Activated CD4-positive, alpha-beta T cell treated with anti-CD3 and anti-CD28 coated beads, Interleukin-2, amount 50 U/mL, for 16 hours (primary cell): Measurements from ENCODE around the gene TSR1.
A peak's percentile ranks its signal among the peaks of the same experiment; 100 is the strongest.

Experiments used
- DNase-seq: peaks from one replicate; pipeline ENCODE4 v3.0.0-alpha.2; 2020

Gene TSR1

GRCh38 chr17:2336215-2336851 is at the start of gene TSR1:
TSS of gene TSR1 (minus strand) at chr17:2336457. CDS start at chr17:2336427, 30 bp downstream.
- DNase-seq: peak; percentile 94

GRCh38 chr17:2385240-2386210 is 49.3 kb upstream of the TSR1 start:
- no peak for DNase-seq

DNA sequence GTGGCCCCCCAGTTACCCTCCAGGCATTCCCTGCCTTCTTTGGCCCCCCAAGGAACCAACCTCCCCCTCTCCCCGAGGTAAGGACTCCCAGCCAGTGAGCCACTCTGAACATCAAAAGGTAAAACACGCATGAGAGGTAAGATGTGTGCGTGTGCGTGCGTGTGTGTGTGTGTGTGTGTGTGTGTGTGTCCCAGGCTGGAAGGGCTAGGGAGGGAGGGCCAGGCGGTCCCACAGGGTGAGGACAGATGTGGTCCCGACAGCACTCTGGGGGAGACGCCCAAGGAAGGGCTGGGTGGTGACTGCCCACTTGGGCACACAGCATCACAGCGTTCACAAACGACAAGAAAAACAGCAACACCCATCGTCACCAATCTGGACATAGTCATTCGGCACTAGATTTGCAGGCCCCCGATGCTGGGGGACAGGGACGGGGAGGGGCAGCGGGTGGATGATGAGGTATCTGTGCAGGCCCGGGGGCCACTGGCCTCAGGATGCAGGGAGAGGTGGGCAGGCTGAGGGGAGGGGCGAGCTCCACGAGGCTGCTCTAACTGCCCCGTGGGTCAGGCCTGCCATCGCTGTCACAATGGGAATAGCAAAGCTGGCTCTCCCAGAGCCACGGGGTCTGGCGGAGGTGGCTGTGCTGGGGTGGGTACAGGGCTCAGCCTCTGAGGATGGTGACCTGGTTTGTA is 48.3 kb upstream of the TSR1 start:
- no peak for DNase-seq

- no peak for DNase-seq
Measured at GRCh38 chr17:2383628-2384167, 47.4 kb upstream of the TSR1 start.

- no peak for DNase-seq
Measured at GRCh38 chr17:2380950-2381649, 44.8 kb upstream of the TSR1 start.

DNA sequence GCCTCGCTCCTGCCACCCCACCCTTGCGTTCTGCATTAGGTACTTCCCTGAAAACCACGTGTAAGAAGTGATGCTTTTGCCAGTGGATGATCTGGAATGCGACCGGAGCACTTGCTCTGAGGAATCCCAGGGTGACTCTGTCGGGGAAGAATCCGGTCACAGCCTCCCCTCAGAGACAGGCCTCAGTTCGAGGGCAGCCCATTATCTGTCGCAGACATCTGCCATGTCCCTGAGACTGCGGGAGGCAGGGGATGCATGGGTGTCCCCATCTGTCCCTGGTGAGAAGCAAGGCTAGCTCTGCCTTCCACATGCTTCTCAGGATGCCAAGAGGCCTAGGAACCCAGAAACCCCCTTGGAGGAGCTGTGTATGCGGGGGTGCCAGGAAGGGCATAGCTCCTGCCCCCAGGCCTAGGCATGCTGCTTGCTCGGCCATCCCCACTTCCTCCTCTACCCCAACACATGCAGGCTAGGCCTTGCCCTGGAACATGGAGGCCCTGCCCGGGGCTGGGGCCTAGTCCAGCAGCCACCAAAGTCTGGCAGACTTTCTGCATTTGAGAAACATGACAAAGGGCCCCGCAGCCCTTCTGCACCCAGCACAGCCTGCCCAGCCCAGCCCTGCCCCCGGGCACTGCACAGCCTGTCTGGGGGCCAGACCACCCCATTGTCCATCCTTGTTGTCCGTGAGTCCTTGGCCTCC is 44.1 kb upstream of the TSR1 start:
- no peak for DNase-seq

DNA sequence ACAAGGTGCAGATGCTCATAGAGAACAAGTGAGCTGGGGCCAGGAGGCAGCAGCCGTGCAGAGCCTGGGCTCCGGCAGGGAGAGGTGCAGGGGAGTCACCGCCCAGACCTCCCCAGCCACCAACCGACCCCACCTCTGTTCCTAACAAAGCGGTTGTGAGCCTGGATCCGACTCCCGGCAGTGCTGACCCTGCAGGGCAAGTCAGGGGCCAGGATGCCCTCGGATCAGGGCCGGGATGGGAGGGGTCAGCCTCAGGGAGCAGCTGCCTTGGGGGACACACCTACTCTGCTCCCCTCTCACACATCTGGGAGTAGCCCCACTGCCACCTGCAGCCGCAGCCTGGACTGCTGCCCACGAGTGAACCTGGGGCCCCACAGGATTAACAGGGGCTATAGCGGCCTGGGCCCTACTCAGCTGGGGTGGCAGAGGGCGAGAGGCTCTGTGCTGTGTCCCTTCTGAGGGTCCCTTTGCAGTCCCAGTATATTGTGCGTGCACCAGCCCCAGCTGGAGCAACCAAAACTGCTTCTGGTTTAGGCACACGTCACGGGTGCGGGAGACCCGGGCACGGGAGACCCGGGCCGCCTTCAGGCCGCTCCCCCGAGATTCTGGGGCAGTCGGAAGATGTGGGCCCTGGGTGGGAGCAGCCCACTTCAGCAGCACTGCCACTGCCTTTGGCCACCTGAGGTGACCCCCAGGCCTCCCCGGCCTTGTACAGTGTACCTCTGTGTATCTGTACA is 43.4 kb upstream of the TSR1 start:
- DNase-seq: no peak

DNA sequence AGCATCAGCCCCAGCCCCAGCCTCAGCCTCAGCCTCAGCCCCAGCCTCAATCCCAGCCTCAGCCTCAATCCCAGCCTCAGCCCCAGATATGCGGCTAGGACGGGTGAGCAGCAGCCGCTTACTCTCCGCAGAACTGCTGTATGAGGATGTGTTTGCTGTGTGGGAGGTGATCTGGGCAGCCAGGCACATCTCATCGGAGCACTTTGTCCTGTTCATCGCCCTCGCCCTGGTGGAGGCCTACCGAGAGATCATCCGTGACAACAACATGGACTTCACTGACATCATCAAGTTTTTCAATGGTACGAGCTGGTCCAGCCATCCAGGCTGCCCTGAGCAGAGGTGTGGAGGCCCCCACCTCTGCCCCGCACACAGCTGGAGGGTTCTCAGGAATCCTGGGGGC is 42.6 kb upstream of the TSR1 start:
- DNase-seq: no peak

DNA sequence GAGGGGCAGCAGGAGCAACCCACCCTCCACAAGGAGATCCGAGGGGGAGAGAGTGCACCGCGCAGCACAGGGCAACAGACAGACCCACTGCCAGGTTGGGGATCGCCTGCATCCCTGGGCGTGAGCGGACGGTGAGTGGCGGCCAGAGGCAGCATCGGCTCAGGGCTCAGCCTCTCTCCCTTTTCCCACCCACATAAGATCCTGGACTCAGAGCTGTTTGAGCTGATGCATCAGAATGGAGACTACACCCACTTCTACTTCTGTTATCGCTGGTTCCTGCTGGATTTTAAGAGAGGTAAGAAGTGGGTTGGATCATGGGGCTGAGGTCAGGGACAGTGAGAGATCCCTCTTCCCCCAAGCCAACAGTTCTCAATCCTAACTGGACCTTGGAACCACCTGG is 41.4 kb upstream of the TSR1 start:
- DNase-seq: no peak

- DNase-seq: no peak
Measured at GRCh38 chr17:2376107-2376506, 39.9 kb upstream of the TSR1 start.

- no peak for DNase-seq
Measured at GRCh38 chr17:2375406-2375805, 39.1 kb upstream of the TSR1 start.

GRCh38 chr17:2374549-2375285 is 38.5 kb upstream of the TSR1 start:
- DNase-seq: no peak

DNA sequence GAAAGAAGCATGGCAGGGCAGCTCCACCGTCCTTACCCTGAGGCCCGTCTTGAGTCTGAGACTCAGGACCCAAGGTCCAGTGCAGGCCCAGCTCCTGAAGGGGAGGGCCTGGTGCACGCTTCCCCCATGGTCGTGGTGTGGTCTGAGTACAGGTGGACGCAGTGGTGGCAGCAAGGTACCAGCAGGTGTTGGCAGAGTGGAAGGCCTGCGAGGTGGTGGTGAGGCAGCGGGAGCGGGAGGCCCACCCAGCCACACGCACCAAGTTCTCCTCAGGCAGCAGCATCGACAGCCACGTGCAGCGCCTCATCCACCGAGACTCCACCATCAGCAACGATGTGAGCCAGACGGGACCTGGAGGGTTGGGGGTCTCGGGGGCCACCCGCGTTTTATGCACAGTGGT is 36.9 kb upstream of the TSR1 start:
- no peak for DNase-seq

DNA sequence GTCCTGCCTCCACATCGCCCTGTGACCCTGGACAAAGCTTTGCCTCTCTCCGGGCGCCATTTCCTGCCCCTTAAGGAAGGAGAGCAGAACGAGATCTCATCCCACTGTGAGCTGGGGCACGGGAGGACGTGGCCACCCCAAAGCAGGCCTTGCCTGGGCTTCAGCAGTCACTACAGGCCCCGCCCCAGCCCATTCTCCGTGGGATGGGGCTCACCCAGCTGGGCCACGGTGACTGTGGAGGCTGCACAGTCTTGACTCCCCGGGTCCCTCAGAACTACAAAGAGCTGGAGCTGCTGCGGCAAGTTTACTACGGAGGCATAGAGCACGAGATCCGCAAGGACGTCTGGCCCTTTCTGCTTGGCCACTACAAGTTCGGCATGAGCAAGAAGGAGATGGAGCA is 36.4 kb upstream of the TSR1 start:
- no peak for DNase-seq

GRCh38 chr17:2372180-2372579 is 35.9 kb upstream of the TSR1 start:
- DNase-seq: no peak

DNA sequence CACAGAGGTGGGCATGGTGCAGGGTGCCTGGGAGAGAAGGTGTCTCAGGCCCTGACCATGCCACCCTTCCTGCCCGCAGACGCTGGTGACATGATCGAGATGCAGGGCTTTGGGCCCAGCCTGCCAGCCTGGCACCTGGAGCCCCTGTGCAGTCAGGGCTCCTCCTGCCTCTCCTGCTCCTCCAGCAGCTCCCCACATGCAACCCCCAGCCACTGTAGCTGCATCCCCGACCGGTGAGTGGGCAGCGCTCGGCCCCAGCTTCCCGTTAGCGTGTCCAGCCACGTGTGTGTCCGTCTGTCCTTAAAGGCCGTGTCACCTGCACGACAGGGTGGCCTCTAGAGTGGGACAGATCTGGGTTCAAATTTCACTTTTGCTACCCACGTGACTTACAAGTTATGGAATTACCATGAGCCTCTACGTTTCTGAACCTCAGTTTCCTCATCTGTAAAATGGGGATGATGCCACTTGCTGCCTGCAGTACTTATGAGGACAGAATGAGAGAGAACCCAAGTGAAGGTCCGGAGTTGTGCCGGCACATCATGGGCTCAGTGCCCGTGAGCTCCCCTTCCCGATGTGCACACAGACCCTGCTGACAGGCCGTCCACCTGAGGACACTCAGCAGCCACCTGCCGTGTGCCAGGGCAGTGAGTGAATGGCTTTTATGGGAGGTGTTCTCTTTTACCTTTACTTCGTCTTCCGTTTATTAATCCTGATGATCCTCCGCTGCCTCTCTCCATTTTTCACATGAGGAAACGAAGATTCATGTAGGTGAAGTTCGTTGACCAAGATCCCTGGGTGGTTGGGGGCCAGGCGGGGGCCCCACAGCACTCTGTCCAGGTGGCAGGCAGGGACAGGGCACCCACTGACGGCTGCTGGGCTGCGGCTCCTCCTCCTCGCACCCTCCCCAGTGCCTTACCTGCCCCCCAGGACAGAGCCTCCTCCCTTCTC is 35.2 kb upstream of the TSR1 start:
- no peak for DNase-seq

DNA sequence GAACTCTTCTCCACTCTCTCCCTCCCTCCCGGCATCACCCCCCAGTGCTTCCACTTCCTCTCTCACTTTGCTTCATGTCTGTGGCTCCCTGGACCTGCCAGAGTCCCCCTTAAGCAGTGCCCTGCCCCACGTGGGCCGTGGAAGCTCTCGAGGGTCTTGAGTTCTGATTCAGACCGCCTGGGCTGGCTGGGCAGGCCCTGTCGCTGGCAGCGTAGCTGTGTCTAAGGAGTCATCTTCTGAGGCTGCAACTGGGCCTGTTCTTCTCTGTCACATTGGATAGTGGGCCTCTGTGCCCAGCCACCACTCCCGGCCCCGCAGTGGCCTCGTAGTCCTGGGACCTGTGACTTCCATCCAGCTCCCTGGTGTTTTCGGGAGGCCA is 33.9 kb upstream of the TSR1 start:
- no peak for DNase-seq

GRCh38 chr17:2369551-2370210 is 33.4 kb upstream of the TSR1 start:
- no peak for DNase-seq

- DNase-seq: no peak
Measured at GRCh38 chr17:2369039-2369438, 32.8 kb upstream of the TSR1 start.
